Measurements from ENCODE around the gene SPATA3. TPM values are rescaled to one million over a fixed set of nuclear protein-coding genes. Genes with fewer than 3 reads are reported as not detected.

SPATA3 gene
- total and polyA plus RNA-seq, 2 of the 8 experiments (the other 6 are each of a cell fraction or from before 2014, with no cell fraction given) = not detected

DNA sequence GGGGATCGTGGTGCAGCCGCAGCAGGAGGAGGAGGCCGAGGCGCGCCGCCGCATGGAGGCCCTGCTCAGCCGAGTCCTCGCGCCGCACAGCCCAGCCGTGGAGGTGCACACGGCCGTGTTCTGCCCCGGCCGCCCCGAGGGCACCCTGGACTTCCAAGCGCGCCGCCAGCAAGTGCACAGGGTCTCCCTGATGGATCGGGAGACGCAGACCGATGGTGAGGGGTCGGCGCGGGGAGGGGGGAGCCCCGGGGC, 5.1 kb upstream of the SPATA3 start (continued):
- TF ChIP-seq CHD7 (IDR thresholded peaks at IDR 0.05; ENCODE audit: insufficient replicate concordance, low read length) (no peak), NANOG (IDR thresholded peaks at IDR 0.05; ENCODE audit: insufficient read depth, low read depth, low read length, poor library complexity, severe bottlenecking) (no peak)
